Neural cell (in vitro differentiated cells): ENCODE results near the gene ZFPM1. TPM values are rescaled to one million over a fixed set of nuclear protein-coding genes. Genes with fewer than 3 reads are reported as not detected.

Experiments
- H2AFZ ChIP-seq: fragments of 200-600, 300-800 bp; sonication (generic), shearing (Covaris generic); 2 replicates; pipeline ENCODE4 v1.6.0; 2014; ENCODE audit warnings: low read depth, mild to moderate bottlenecking, antibody characterized with exemption, low read length, moderate library complexity
- H3F3A ChIP-seq: fragments of 200-600 bp; shearing (Covaris generic); 2 replicates; pipeline ENCODE4 v1.6.1; 2016; ENCODE audit warnings: mild to moderate bottlenecking, moderate library complexity, mixed read lengths, antibody characterized with exemption, low read length; ENCODE audit not compliant: insufficient read depth, poor library complexity, severe bottlenecking
- H3K27ac ChIP-seq: fragments of 200-600, 300-800 bp; sonication (generic), shearing (Covaris generic); 2 replicates; pipeline ENCODE4 v1.5.1; 2014; ENCODE audit warnings: mild to moderate bottlenecking, low read length, moderate library complexity
- H3K27me3 ChIP-seq: fragments of 300-800, 200-600 bp; sonication (generic), shearing (Covaris generic); 2 replicates; pipeline ENCODE4 v1.6.0; 2014; ENCODE audit warnings: mild to moderate bottlenecking, low read depth, low read length, moderate library complexity; ENCODE audit not compliant: insufficient read depth
- H3K36me3 ChIP-seq: fragments of 300-800, 200-600 bp; sonication (generic), shearing (Covaris generic); 2 replicates; pipeline ENCODE4 v1.5.1; 2014; ENCODE audit warnings: mild to moderate bottlenecking, antibody characterized with exemption, low read length, moderate library complexity; ENCODE audit not compliant: insufficient read depth
- H3K4me2 ChIP-seq: fragments of 300-800, 200-600 bp; sonication (generic), shearing (Covaris generic); 2 replicates; pipeline ENCODE4 v1.6.0; 2014; ENCODE audit warnings: mild to moderate bottlenecking, low read length
- H3K4me3 ChIP-seq: fragments of 300-800, 200-600 bp; sonication (generic), shearing (Covaris generic); 2 replicates; pipeline ENCODE4 v1.5.1; 2014; ENCODE audit warnings: mild to moderate bottlenecking, low read length, moderate library complexity
- H3K79me2 ChIP-seq: fragments of 200-600 bp; shearing (Covaris generic); replicated peaks from 2 replicates; pipeline ENCODE4 v1.6.0; 2014; ENCODE audit warnings: mild to moderate bottlenecking, low read length, moderate library complexity; ENCODE audit not compliant: insufficient read depth
- H3K9ac ChIP-seq: fragments of 300-800, 200-600 bp; sonication (generic), shearing (Covaris generic); 2 replicates; pipeline ENCODE4 v1.6.1; 2016; ENCODE audit warnings: mild to moderate bottlenecking, low read length, mixed read lengths
- H3K9me2 ChIP-seq: fragments of 200-600 bp; shearing (Covaris generic); 2 replicates; pipeline ENCODE4 v1.6.1; 2016; ENCODE audit warnings: mild to moderate bottlenecking, low read length, mixed read lengths; ENCODE audit not compliant: insufficient read depth
- H3K9me3 ChIP-seq: fragments of 200-600, 300-800 bp; sonication (generic), shearing (Covaris generic); 2 replicates; pipeline ENCODE4 v1.6.1; 2016; ENCODE audit warnings: mild to moderate bottlenecking, mixed run types, low read length, moderate library complexity, mixed read lengths
- H4K20me1 ChIP-seq: fragments of 200-600 bp; shearing (Covaris generic); 2 replicates; pipeline ENCODE4 v1.6.1; 2016; ENCODE audit warnings: mild to moderate bottlenecking, mixed run types; ENCODE audit not compliant: insufficient read depth
- CTCF ChIP-seq: fragments of 450-650 bp; IDR thresholded peaks from 2 replicates; pipeline ENCODE4 v1.5.1; 2014; ENCODE audit warnings: antibody characterized with exemption, mild to moderate bottlenecking, moderate library complexity; ENCODE audit not compliant: poor library complexity, severe bottlenecking
- EP300 ChIP-seq: fragments of 450-650 bp; conservative IDR thresholded peaks from 2 replicates; pipeline ENCODE4 v1.6.1; 2014; ENCODE audit warnings: antibody characterized with exemption, mild to moderate bottlenecking, moderate library complexity; ENCODE audit not compliant: poor library complexity, severe bottlenecking
- EZH2 ChIP-seq: fragments of 200-600, 300-800 bp; shearing (Covaris generic), sonication (generic); IDR thresholded peaks from 2 replicates; pipeline ENCODE4 v1.6.1; 2014; ENCODE audit warnings: antibody characterized with exemption, low read length, borderline replicate concordance, mild to moderate bottlenecking; ENCODE audit not compliant: insufficient read depth, poor library complexity, severe bottlenecking
- MXI1 ChIP-seq: fragments of 450-650 bp; conservative IDR thresholded peaks from 2 replicates; pipeline ENCODE4 v1.6.1; 2014; ENCODE audit warnings: antibody characterized with exemption, mild to moderate bottlenecking; ENCODE audit not compliant: poor library complexity, severe bottlenecking
- POLR2AphosphoS5 ChIP-seq: IDR thresholded peaks from 2 replicates; pipeline ENCODE4 v1.6.1; 2012
- RAD21 ChIP-seq: fragments of 450-650 bp; conservative IDR thresholded peaks from 2 replicates; pipeline ENCODE4 v1.6.1; 2014; ENCODE audit warnings: antibody characterized with exemption, mild to moderate bottlenecking, moderate library complexity
- REST ChIP-seq: IDR thresholded peaks from 2 replicates; pipeline ENCODE4 v1.6.1; 2012; ENCODE audit warnings: borderline replicate concordance
- SMC3 ChIP-seq: fragments of 450-650 bp; conservative IDR thresholded peaks from 2 replicates; pipeline ENCODE4 v1.6.1; 2014; ENCODE audit warnings: antibody characterized with exemption, mild to moderate bottlenecking, moderate library complexity; ENCODE audit not compliant: poor library complexity
- TAF1 ChIP-seq: IDR thresholded peaks from 2 replicates; pipeline ENCODE4 v1.6.1; 2012; ENCODE audit warnings: low read depth
- polyA plus RNA-seq: library from polyadenylated mRNA; depleted of rRNA; stranded (reverse); fragments of >200 nt; gene quantifications from 2 replicates; pipeline ENCODE4 v1.2.3, GENCODE V29; 2014

Gene ZFPM1
- polyA plus RNA-seq, 1 donor from 2014 or later: 0.41 TPM

GRCh38 chr16:88462396-88462795 lies 9.3 kb downstream of the ZFPM1 start:
- no peaks in the 10 kb centered on the region for H3K27me3 ChIP-seq
- no peaks in the 10 kb centered on the region for H3K9me3 ChIP-seq
- no peaks in the 10 kb centered on the region for H3K79me2 ChIP-seq
- no peak overlapping the region for H3K9ac ChIP-seq
- no peaks in the 10 kb centered on the region for H3F3A ChIP-seq
- H2AFZ ChIP-seq: no peak overlapping the region
- TF ChIP-seq SMC3 (no peak), POLR2AphosphoS5 (no peak)
- H3K36me3 ChIP-seq: no peaks in the 10 kb centered on the region
- H3K9me2 ChIP-seq: no peaks in the 10 kb centered on the region
- H4K20me1 ChIP-seq: no peaks in the 10 kb centered on the region
- no peak overlapping the region for H3K4me2 ChIP-seq
- no peak overlapping the region for H3K27ac ChIP-seq
- H3K4me3 ChIP-seq: no peak overlapping the region

- Histone ChIP-seq H3K27me3 (no peaks in the 10 kb centered on the region), H3K27ac (no peak overlapping the region), H3F3A (no peaks in the 10 kb centered on the region), H3K9me2 (no peaks in the 10 kb centered on the region), H3K9me3 (no peaks in the 10 kb centered on the region), H3K9ac (no peak overlapping the region), H2AFZ (no peak overlapping the region), H3K36me3 (no peaks in the 10 kb centered on the region), H3K79me2 (no peaks in the 10 kb centered on the region), H3K4me3 (no peak overlapping the region), H4K20me1 (no peaks in the 10 kb centered on the region), H3K4me2 (no peak overlapping the region)
- TF ChIP-seq TAF1 (no peak), MXI1 (no peak), POLR2AphosphoS5 (no peak), EP300 (no peak), EZH2 (no peak), SMC3 (no peak), RAD21 (no peak), CTCF (no peak), REST (no peak)
These were observed 10.3 kb downstream of the ZFPM1 start for GRCh38 chr16:88463411-88463810.
